ENCODE data around the gene CDX1. TPM values are rescaled to one million over a fixed set of nuclear protein-coding genes. Genes with fewer than 3 reads are reported as not detected.

The CDX1 gene
- total RNA-seq, 1 experiment from 2014 or later: 0.29 TPM

GRCh38 chr5:150167908-150168307 lies 1.3 kb downstream of the CDX1 start:
- CTCF ChIA-PET: no interaction called here
- intact Hi-C loops (cut with micrococcal nuclease; ENCODE audit: unreplicated experiment): no loop called here
- DNase-seq: no peak
- TF ChIP-seq CTCF (IDR thresholded peaks at IDR 0.05; ENCODE audit: insufficient read depth in 1 of 2, low read depth in 1 of 2, low read length in 1 of 2, severe bottlenecking in 1 of 2, unreplicated experiment in 1 of 2): no peak
- H3K4me3 ChIP-seq (ENCODE audit: low read depth, low read length): no peak overlapping the region
- peak overlapping the region; percentile 59 for H3K4me3 Mint-ChIP-seq (ENCODE audit: unreplicated experiment)
- no peaks in the 10 kb centered on the region for H3K9me3 Mint-ChIP-seq (ENCODE audit: unreplicated experiment)
- peaks cover 28% of the 10 kb centered on the region for H3K4me1 Mint-ChIP-seq (ENCODE audit: low read depth, unreplicated experiment)
- no peak overlapping the region for H3K27ac Mint-ChIP-seq (ENCODE audit: unreplicated experiment)
- no peaks in the 10 kb centered on the region for H3K36me3 ChIP-seq (ENCODE audit: control insufficient read depth, insufficient read depth, low read length)
- POLR2A ChIA-PET: no interaction called here
- peaks cover 5% of the 10 kb centered on the region for H3K36me3 Mint-ChIP-seq (ENCODE audit: insufficient read depth, unreplicated experiment)
- no TSS peak for BruUV-seq (replicated peaks)
- H3K4me1 ChIP-seq: peaks cover 25% of the 10 kb centered on the region
- no peaks in the 10 kb centered on the region for H3K9me3 ChIP-seq
- H3K27me3 Mint-ChIP-seq (ENCODE audit: insufficient read depth, unreplicated experiment): no peaks in the 10 kb centered on the region
- H3K27me3 ChIP-seq (replicated peaks; ENCODE audit: control insufficient read depth, insufficient read depth, low read length): no peaks in the 10 kb centered on the region

DNA sequence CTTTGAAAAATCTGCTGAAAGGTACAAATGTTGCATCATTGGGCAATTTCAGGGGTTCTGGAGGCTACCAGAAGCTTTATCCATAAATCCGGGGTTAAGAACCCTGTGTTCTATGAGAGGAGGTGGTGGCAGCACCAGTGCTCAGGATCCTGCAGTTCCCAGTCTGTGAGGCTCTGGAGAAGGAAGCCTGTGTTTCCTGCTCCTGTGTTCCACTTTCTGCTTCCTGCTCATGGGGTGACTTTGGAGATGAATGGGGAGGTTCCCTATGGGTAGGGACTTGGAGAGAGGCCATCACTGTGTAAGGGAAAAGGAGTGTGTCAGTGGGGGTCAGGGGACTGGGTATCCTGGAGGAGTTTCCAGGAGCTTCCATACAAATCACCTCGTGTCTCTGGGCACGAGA lies 2.3 kb downstream of the CDX1 start:
- intact Hi-C loops (cut with micrococcal nuclease; ENCODE audit: unreplicated experiment): no loop called here
- H3K27ac Mint-ChIP-seq (ENCODE audit: unreplicated experiment): no peak overlapping the region
- no peak for DNase-seq
- ChIA-PET CTCF (no interaction called here), POLR2A (no interaction called here)
- no peak for TF ChIP-seq CTCF (IDR thresholded peaks at IDR 0.05; ENCODE audit: insufficient read depth in 1 of 2, low read depth in 1 of 2, low read length in 1 of 2, severe bottlenecking in 1 of 2, unreplicated experiment in 1 of 2)
- peaks cover 30% of the 10 kb centered on the region for H3K4me1 Mint-ChIP-seq (ENCODE audit: low read depth, unreplicated experiment)
- Histone ChIP-seq H3K4me1 (peaks cover 21% of the 10 kb centered on the region), H3K4me3 (ENCODE audit: low read depth, low read length) (no peak overlapping the region), H3K36me3 (ENCODE audit: control insufficient read depth, insufficient read depth, low read length) (no peaks in the 10 kb centered on the region; the same call in 1 of the 2 replicates), H3K27me3 (replicated peaks; ENCODE audit: control insufficient read depth, insufficient read depth, low read length) (no peaks in the 10 kb centered on the region), H3K9me3 (no peaks in the 10 kb centered on the region)
- H3K4me3 Mint-ChIP-seq (ENCODE audit: unreplicated experiment): no peak overlapping the region
- no peaks in the 10 kb centered on the region for H3K9me3 Mint-ChIP-seq (ENCODE audit: unreplicated experiment)
- no peaks in the 10 kb centered on the region for H3K27me3 Mint-ChIP-seq (ENCODE audit: insufficient read depth, unreplicated experiment)
- peaks cover 6% of the 10 kb centered on the region for H3K36me3 Mint-ChIP-seq (ENCODE audit: insufficient read depth, unreplicated experiment)
- no TSS peak for BruUV-seq (replicated peaks)

DNA sequence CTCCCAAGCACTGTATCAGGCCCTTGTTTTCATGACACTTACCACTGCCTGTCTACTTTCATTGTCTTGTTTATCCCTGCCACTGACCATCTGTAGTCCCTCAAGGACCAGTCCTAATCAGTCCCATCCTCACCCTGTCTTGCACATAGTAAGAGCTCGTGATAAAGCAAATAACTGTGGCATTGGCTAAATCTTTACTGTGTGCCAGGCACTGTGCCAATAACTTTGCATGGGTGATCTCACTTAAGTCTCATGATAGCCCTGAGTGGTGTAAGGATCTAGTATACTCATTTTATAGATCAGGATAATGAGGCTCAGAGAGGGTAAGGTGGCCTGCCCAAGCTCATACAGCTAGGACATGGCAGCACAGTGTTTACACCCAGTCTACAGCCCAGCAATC lies 5.6 kb downstream of the CDX1 start:
- Mint-ChIP-seq H3K4me1 (ENCODE audit: low read depth, unreplicated experiment) (peaks cover 19% of the 10 kb centered on the region), H3K27ac (ENCODE audit: unreplicated experiment) (no peak overlapping the region), H3K36me3 (ENCODE audit: insufficient read depth, unreplicated experiment) (peaks cover 6% of the 10 kb centered on the region), H3K9me3 (ENCODE audit: unreplicated experiment) (no peaks in the 10 kb centered on the region), H3K4me3 (ENCODE audit: unreplicated experiment) (no peak overlapping the region), H3K27me3 (ENCODE audit: insufficient read depth, unreplicated experiment) (no peaks in the 10 kb centered on the region)
- no peak for DNase-seq
- no peak for TF ChIP-seq CTCF (IDR thresholded peaks at IDR 0.05; ENCODE audit: insufficient read depth in 1 of 2, low read depth in 1 of 2, low read length in 1 of 2, severe bottlenecking in 1 of 2, unreplicated experiment in 1 of 2)
- Histone ChIP-seq H3K9me3 (no peaks in the 10 kb centered on the region), H3K36me3 (ENCODE audit: control insufficient read depth, insufficient read depth, low read length) (no peaks in the 10 kb centered on the region; the same call in 1 of the 2 replicates), H3K4me1 (peaks cover 5% of the 10 kb centered on the region; the same call in 1 of the 2 replicates), H3K27me3 (replicated peaks; ENCODE audit: control insufficient read depth, insufficient read depth, low read length) (no peaks in the 10 kb centered on the region), H3K4me3 (ENCODE audit: low read depth, low read length) (no peak overlapping the region)
- intact Hi-C loops (cut with micrococcal nuclease; ENCODE audit: unreplicated experiment): no loop called here
- POLR2A ChIA-PET: no interaction called here
- BruUV-seq (replicated peaks): no TSS peak
- CTCF ChIA-PET: no interaction called here

All from Caco-2 (cell line).